PC-9 (cell line): ENCODE results near the gene CD79B. TPM values are rescaled to one million over a fixed set of nuclear protein-coding genes. Genes with fewer than 3 reads are reported as not detected.

ENCODE experiments used
- BruUV-seq: library from RNA; stranded (reverse); fragments of 400-500 nt; replicated peaks from 2 replicates; lab custom pipeline; 2021; lab: Mats Ljungman, UMichigan
- CTCF ChIA-PET: fragments of 300-600 bp; sonication (Branson Sonifier 250); formaldehyde crosslinking; loops from one replicate; lab custom pipeline; 2022; ENCODE audit warnings: antibody characterized with exemption; lab: Charles Lee
- POLR2A ChIA-PET: fragments of 300-600 bp; sonication (Branson Sonifier 250); formaldehyde crosslinking; loops from one replicate; lab custom pipeline; 2022; ENCODE audit warnings: antibody characterized with exemption; ENCODE audit not compliant: unreplicated experiment; lab: Charles Lee
- DNase-seq, 2 experiments: peaks; one replicate each; pipeline versions ENCODE4 v3.0.0 to v3.0.0-alpha.2; 2015 to 2022; ENCODE audit warnings: mixed read lengths in 1 of 2
- H2AFZ ChIP-seq: fragments of 200-600 bp; sonication (generic); 2 replicates; pipeline ENCODE4 v1.8.1; 2017; ENCODE audit warnings: antibody characterized with exemption
- H3F3A ChIP-seq: fragments of 200-600 bp; sonication (generic); 2 replicates; pipeline ENCODE4 v1.8.1; 2017; ENCODE audit warnings: antibody characterized with exemption, mild to moderate bottlenecking, low read depth; ENCODE audit not compliant: insufficient read depth
- H3K27ac ChIP-seq: fragments of 200-600 bp; sonication (generic); 2 replicates; pipeline ENCODE4 v1.6.1; 2016; ENCODE audit warnings: mixed run types
- H3K27me3 ChIP-seq: fragments of 200-600 bp; sonication (generic); 2 replicates; pipeline ENCODE4 v1.6.1; 2016; ENCODE audit warnings: low read depth, mixed run types; ENCODE audit not compliant: insufficient read depth
- H3K36me3 ChIP-seq: fragments of 200-600 bp; sonication (generic); 2 replicates; pipeline ENCODE4 v1.6.1; 2016; ENCODE audit warnings: low read depth, mixed run types
- H3K4me1 ChIP-seq: fragments of 200-600 bp; sonication (generic); replicated peaks from 2 replicates; pipeline ENCODE4 v1.6.1; 2016; ENCODE audit warnings: mixed run types; ENCODE audit not compliant: insufficient read depth
- H3K4me2 ChIP-seq: fragments of 200-600 bp; sonication (generic); 2 replicates; pipeline ENCODE4 v1.6.1; 2017; ENCODE audit warnings: mixed run types
- H3K4me3 ChIP-seq: fragments of 200-600 bp; sonication (generic); 2 replicates; pipeline ENCODE4 v1.6.1; 2016; ENCODE audit warnings: mixed run types
- H3K79me2 ChIP-seq: fragments of 200-600 bp; sonication (generic); 2 replicates; pipeline ENCODE4 v1.6.1; 2017; ENCODE audit warnings: low read depth, mixed run types
- H3K9me2 ChIP-seq: fragments of 200-600 bp; sonication (generic); 2 replicates; pipeline ENCODE4 v1.8.1; 2017; ENCODE audit warnings: mild to moderate bottlenecking; ENCODE audit not compliant: insufficient read depth
- H3K9me3 ChIP-seq: fragments of 200-600 bp; sonication (generic); 2 replicates; pipeline ENCODE4 v1.8.1; 2016; ENCODE audit warnings: low read depth; ENCODE audit not compliant: insufficient read depth
- H4K20me1 ChIP-seq: fragments of 200-600 bp; sonication (generic); 2 replicates; pipeline ENCODE4 v1.8.1; 2017; ENCODE audit not compliant: insufficient read depth
- CTCF ChIP-seq: fragments of 200-600 bp; sonication (generic); conservative IDR thresholded peaks from 2 replicates; pipeline ENCODE4 v1.6.1; 2017; ENCODE audit warnings: mixed run types, antibody characterized with exemption, mild to moderate bottlenecking, moderate library complexity
- EZH2 ChIP-seq: fragments of 200-600 bp; sonication (generic); IDR thresholded peaks from 2 replicates; pipeline ENCODE4 v1.8.0; 2017; ENCODE audit warnings: antibody characterized with exemption, low read depth
- intact Hi-C: fragments of 100-400 bp; cut with micrococcal nuclease; formaldehyde crosslinking; loops from one replicate; pipeline ENCODE4 v1.10.0; 2022; ENCODE audit not compliant: unreplicated experiment
- total RNA-seq: library from RNA; stranded (reverse); gene quantifications from 2 replicates; pipeline ENCODE4 v1.2.3, GENCODE V29; 2021

CD79B gene
- total RNA-seq, 1 experiment from 2014 or later = not detected

GRCh38 chr17:63914471-63914870, 17.7 kb downstream of the CD79B start:
- H3K27me3 ChIP-seq = peaks cover 23% of the 10 kb centered on the region; the same call in 1 of the 2 replicates
- CTCF ChIA-PET = no interaction called here

GRCh38 chr17:63911657-63912100, 20.5 kb downstream of the CD79B start:
- no TSS peak for BruUV-seq
- H3K9me3 ChIP-seq = no peaks in the 10 kb centered on the region
- DNase-seq = peak in 1 of 2 experiments; percentile 52
- no peak overlapping the region for H2AFZ ChIP-seq
- no peak overlapping the region for H3K4me3 ChIP-seq
- no peaks in the 10 kb centered on the region for H4K20me1 ChIP-seq
- H3K4me1 ChIP-seq = no peaks in the 10 kb centered on the region
- H3K79me2 ChIP-seq = no peaks in the 10 kb centered on the region
- TF ChIP-seq CTCF (peak; percentile 75), EZH2 (no peak)
- ChIA-PET CTCF (interaction anchor here (0.6 to 1.6 kb wide), 5 partner anchors 81 to 402 kb away, joined by 3 to 7 read pairs (median 4); no protein-coding TSS in a partner anchor), POLR2A (no interaction called here)
- H3K27me3 ChIP-seq = peaks cover 28% of the 10 kb centered on the region; the same call in 1 of the 2 replicates
- H3K27ac ChIP-seq = no peak overlapping the region
- intact Hi-C loops = loop anchor here (10.0 kb wide), 1 partner anchor 503 kb away; no protein-coding TSS in a partner anchor
- no peak overlapping the region for H3K4me2 ChIP-seq
- H3F3A ChIP-seq = no peaks in the 10 kb centered on the region
- H3K9me2 ChIP-seq = no peaks in the 10 kb centered on the region
- H3K36me3 ChIP-seq = no peaks in the 10 kb centered on the region

More at GRCh38 chr17:63914471-63914870, 17.7 kb downstream of the CD79B start:
- DNase-seq = no peak
- H3K27ac ChIP-seq = no peak overlapping the region
- H3K79me2 ChIP-seq = no peaks in the 10 kb centered on the region
- no peaks in the 10 kb centered on the region for H3K4me1 ChIP-seq
- TF ChIP-seq CTCF = no peak
- no peak for TF ChIP-seq EZH2
- no peak overlapping the region for H2AFZ ChIP-seq
- POLR2A ChIA-PET = no interaction called here
- H3K4me2 ChIP-seq = no peak overlapping the region
- H3K9me2 ChIP-seq = no peaks in the 10 kb centered on the region
- H4K20me1 ChIP-seq = no peaks in the 10 kb centered on the region
- no peak overlapping the region for H3K4me3 ChIP-seq
- BruUV-seq = no TSS peak
- H3K9me3 ChIP-seq = no peaks in the 10 kb centered on the region
- no peaks in the 10 kb centered on the region for H3F3A ChIP-seq
- H3K36me3 ChIP-seq = no peaks in the 10 kb centered on the region
- intact Hi-C loops = loop anchor here (10.0 kb wide), 1 partner anchor 500 kb away; no protein-coding TSS in a partner anchor

DNA sequence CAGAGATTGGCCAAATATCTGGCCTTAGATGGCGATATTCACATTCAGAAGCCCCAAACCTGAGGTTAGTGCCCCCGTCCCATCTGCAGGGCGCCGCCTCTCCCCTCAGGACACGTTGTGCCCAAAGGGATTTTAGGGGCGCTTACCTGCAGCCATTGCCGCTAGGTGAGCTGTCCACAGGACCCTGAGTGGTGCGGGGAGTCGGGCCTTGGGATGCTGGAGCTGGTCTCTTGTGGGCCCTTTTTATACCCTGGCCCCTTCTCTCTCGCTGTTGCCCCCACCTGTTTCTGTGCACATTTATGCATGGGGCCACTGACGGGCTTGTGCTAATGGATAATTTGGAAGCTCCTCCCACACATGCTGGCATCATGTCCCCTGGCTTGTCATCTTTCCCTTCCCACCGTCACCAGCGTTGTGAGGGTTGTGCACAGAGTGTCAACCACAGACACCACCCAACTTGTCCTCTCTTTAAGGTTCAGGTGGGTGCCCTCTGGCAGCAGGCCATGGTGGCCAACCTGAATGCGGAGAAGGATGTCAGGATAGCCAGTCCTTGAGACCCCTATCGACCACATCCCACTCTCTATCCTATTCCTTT, 21.0 kb downstream of the CD79B start, which contains the start of gene CSHL1:
Gene CSHL1, minus strand, starts transcription at position 218 of the 595 bp plus-strand sequence. Its CDS starts 62 bp downstream, at position 156.
- Histone ChIP-seq H3K4me2 (no peak within 1 kb of the TSS), H3K9me2 (no peaks in the 10 kb centered on the region), H3K9me3 (no peaks in the 10 kb centered on the region), H3K27ac (no peak within 1 kb of the TSS), H2AFZ (no peak within 1 kb of the TSS), H3K36me3 (no peaks in the 10 kb centered on the region), H3F3A (no peaks in the 10 kb centered on the region), H3K4me3 (no peak within 1 kb of the TSS), H3K4me1 (no peaks in the 10 kb centered on the region), H3K27me3 (peaks cover 22% of the 10 kb centered on the region; the same call in 1 of the 2 replicates), H3K79me2 (no peaks in the 10 kb centered on the region), H4K20me1 (no peaks in the 10 kb centered on the region)
- POLR2A ChIA-PET = no interaction called here
- BruUV-seq = no TSS peak
- CTCF ChIA-PET = interaction anchor here (0.7 to 1.6 kb wide), 3 partner anchors 82 to 222 kb away, joined by 4 to 7 read pairs (median 5); no protein-coding TSS in a partner anchor
- DNase-seq = no peak
- intact Hi-C loops = loop anchor here (10.0 kb wide), 1 partner anchor 504 kb away; no protein-coding TSS in a partner anchor
- TF ChIP-seq CTCF (no peak), EZH2 (no peak)
